Measurements from ENCODE around the gene EAPP. TPM values are rescaled to one million over a fixed set of nuclear protein-coding genes. Genes with fewer than 3 reads are reported as not detected.

EAPP gene
- total and polyA plus RNA-seq, 5 donors: 18.9 to 30.6 (median 23.4) TPM

DNA sequence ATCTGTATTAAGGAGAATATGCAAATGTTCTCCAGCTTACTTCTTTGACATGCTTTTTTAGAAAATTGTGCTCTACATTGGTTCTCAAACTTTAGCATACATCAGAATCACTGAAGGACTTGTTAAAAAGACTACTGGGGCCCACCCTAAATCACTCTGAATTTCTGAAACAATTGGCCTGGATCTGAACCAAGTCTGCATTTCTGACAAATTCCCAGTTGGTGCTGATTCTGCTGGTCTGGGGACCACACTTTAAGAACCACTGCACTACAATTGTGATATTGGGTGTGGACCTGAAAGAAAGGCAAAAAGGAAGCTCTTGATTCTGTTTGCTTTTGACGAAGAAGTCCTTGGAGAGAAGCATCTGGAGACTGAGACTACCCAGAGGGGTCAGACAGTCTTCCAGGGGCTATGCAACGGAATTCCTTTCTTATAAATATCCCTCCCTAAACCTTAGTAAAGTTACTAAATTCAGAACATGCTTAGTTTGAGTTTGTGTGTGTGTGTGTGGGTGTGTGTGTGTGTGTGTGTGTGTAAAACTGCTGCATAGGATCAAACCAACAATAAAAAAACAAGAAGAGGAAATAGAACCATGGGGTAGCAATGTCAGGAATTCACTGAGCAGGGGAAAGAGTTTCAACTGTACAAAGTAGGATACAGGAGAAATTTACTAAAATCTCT, 36.8 kb downstream of the EAPP start:
- Histone ChIP-seq H3K4me3 (ENCODE audit: low read length) (no peak overlapping the region), H3K4me1 (ENCODE audit: control insufficient read depth, insufficient read depth, low read length) (peaks cover 2% of the 10 kb centered on the region), H3K27me3 (ENCODE audit: control insufficient read depth, insufficient read depth) (no peaks in the 10 kb centered on the region), H3K9me3 (ENCODE audit: control insufficient read depth, low read length) (no peaks in the 10 kb centered on the region), H3K27ac (ENCODE audit: low read length) (no peak overlapping the region)
- intact Hi-C loops (cut with DNase I): no loop called here
- DNase-seq: no peak
- peak in 1 of 2 donors; percentile 25 for ATAC-seq
- 48% methylated on average over 2 of the region's 2 CpGs for WGBS

DNA sequence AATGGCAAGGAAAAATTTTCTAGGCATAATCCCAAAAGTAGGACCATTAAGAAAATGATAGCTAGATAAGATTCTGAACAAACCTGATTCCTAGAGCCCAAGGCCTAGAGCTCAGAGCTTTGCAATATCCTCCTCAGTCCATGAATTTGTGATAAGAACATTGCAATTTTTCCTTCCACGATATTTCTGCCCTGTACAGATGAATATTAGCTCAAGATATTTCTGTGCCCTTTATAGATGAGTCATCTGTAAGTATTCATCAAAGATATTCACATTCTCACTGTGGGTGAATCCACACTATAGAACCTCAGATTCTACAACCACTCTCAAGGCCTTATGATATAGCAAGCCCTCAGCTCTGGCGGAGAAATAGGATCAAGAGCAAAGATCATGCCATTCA, 37.5 kb downstream of the EAPP start:
- DNase-seq (no peak), ATAC-seq (no peak)
- intact Hi-C loops (cut with DNase I): no loop called here
- Histone ChIP-seq H3K4me3 (ENCODE audit: low read length) (no peak overlapping the region), H3K27me3 (ENCODE audit: control insufficient read depth, insufficient read depth) (no peaks in the 10 kb centered on the region), H3K9me3 (ENCODE audit: control insufficient read depth, low read length) (no peaks in the 10 kb centered on the region), H3K4me1 (ENCODE audit: control insufficient read depth, insufficient read depth, low read length) (peaks cover 5% of the 10 kb centered on the region), H3K27ac (ENCODE audit: low read length) (no peak overlapping the region)
- WGBS: 65% methylated on average over 2 of the region's 2 CpGs

DNA sequence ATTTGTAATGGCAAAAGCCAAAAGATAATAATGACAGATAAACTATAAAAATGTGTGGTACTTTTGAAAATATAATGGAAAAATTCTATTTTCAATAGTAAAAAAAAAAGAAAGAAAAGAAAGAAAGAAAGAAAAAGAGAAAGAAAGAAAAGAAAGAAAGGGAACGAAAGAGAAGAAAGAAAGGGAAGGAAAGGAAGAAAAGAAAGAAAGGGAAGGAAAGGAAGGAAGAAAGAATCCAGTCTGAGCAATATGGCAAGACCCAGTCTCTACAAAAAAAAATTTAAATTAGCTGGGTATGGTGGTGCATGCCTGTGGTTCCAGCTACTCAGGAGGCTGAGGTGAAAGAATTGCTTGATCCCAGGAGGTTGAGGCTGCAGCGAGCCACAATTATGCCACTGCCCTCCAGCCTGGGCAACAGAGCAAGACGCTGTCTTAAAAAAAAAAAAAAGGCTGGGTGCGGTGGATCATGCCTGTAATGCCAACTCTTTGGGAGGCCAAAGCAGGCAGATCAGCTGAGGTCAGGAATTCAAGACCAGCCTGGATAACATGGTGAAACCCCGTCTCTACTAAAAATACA, 38.4 kb downstream of the EAPP start:
- WGBS: 96% methylated on average over 4 of the region's 5 CpGs
- H3K27ac ChIP-seq (ENCODE audit: low read length): no peak overlapping the region
- peaks cover 5% of the 10 kb centered on the region for H3K4me1 ChIP-seq (ENCODE audit: control insufficient read depth, insufficient read depth, low read length)
- intact Hi-C loops (cut with DNase I): no loop called here
- ATAC-seq: no peak
- no peaks in the 10 kb centered on the region for H3K9me3 ChIP-seq (ENCODE audit: control insufficient read depth, low read length)
- no peak for DNase-seq
- H3K27me3 ChIP-seq (ENCODE audit: control insufficient read depth, insufficient read depth): no peaks in the 10 kb centered on the region
- no peak overlapping the region for H3K4me3 ChIP-seq (ENCODE audit: low read length)

DNA sequence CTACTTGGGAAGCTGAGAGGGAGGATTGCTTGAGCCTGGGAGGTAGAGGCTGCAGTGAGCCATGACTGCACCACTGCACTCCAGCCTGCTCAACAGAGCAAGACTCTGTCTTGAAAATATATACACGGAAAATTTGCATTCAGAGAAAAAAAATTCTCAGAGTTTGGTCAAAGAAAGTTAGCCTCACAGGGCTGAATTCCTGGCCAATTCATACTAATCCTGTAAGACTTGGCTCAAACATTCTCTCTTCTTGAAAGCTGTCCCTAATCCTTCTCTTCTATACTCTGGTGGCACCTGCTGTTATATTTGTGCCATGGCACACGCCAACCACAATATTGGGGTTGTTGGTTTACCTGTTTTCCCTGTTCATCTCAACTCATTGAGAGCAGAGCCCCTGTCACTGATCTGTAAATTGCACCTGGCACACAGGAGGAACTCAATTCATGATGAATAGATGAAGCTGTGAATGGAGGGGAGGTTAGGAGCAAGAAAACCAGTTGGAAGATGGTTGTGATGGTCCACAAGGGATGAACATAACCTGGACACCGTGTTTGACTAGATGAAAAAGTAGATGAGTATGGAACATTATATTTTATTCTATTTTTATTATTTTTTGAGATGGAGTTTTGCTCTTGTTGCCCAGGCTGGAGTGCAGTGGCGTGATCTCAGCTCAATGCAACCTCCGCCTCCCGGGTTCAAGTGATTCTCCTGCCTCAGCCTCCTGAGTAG, 40.7 kb downstream of the EAPP start:
- DNase-seq (no peak), ATAC-seq (no peak)
- Histone ChIP-seq H3K9me3 (ENCODE audit: control insufficient read depth, low read length) (no peaks in the 10 kb centered on the region), H3K27me3 (ENCODE audit: control insufficient read depth, insufficient read depth) (no peaks in the 10 kb centered on the region), H3K4me3 (ENCODE audit: low read length) (no peak overlapping the region), H3K4me1 (ENCODE audit: control insufficient read depth, insufficient read depth, low read length) (peaks cover 5% of the 10 kb centered on the region), H3K27ac (ENCODE audit: low read length) (no peak overlapping the region)
- intact Hi-C loops (cut with DNase I): no loop called here
- whole genome bisulfite sequencing: 93% methylated on average over 6 of the region's 6 CpGs

DNA sequence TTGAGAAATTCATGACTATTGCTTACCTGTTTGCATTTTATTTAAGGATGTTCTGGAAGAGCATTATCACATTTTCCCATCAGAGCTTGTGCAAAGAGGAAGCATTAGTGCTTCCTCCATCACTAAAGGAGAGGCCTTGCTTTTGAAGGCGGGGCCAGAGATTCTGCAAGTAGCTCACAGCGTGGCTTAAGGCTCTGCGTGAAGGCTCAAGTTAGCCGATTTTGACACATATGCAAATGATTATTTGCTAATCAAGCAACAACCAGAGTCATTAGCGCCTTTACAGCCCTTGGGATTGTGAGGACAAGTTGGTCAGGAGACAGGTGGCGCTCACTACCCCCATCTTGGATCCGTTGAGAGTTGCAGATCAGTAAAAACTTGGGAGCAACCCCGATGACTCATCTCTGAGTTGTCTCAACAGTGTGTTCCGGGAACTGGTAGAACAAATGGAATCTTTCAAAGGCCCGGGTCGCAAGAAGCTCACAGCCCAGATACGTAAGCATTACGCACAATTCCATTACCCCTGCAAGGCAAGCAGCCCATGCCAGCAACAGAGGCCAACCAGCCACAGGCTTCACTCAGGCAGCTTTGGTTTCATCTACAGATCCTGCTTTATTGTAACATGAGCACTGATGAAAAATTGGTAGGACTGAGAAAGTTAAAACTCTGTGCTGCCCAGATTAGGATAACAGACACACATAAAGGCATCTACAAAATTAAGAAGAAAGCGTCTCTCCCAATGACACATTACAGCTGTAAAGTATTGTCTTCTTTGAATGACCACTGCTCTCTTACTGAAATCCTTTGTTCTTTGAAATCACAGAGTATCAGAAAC, 42.6 kb downstream of the EAPP start:
- H3K9me3 ChIP-seq (ENCODE audit: control insufficient read depth, low read length): no peaks in the 10 kb centered on the region
- H3K4me1 ChIP-seq (ENCODE audit: control insufficient read depth, insufficient read depth, low read length): peaks cover 3% of the 10 kb centered on the region
- intact Hi-C loops (cut with DNase I): loop anchor here in 1 of 4 donors (2.0 kb wide), 1 partner anchor 36 kb away; no protein-coding TSS in a partner anchor
- no peak overlapping the region for H3K4me3 ChIP-seq (ENCODE audit: low read length)
- no peaks in the 10 kb centered on the region for H3K27me3 ChIP-seq (ENCODE audit: control insufficient read depth, insufficient read depth)
- peak overlapping the region; percentile 79 for H3K27ac ChIP-seq (ENCODE audit: low read length)
- DNase-seq (peak; percentile 89 to 94 (median 91)), ATAC-seq (peak; percentile 93 to 95)
- WGBS: 41% methylated on average over 14 of the region's 14 CpGs

DNA sequence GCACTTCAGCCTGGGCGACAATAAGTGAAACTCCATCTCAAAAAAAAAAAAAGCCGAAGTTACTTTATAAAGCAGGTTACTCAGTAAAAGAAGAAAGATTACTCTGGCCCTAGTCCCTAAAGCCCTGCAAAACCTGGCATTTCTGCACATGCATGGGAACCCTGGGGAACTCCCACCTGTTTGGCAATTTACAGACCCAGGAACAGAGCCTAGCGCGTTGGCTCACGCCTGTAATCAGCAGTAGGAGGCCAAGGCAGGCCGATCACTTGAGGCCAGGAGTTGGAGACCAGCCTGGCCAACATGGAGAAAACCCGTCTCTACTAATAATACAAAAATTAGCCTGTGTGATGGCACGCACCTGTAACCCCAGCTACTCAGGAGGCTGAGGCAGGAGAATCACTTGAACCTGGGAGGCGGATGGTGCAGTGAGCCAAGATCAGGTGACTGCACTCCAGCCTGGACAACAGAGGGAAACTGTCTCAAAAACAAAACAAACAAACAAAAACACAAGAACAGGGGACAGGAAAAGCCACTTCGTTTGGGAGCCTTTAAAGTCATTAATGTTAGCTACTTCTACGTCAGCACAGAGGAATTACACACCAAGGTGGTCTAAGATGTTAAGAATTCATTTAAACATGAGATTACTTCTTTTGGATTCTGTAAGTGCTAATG, 43.4 kb downstream of the EAPP start:
- peak; percentile 83 to 85 for ATAC-seq
- Histone ChIP-seq H3K4me3 (ENCODE audit: low read length) (no peak overlapping the region), H3K27me3 (ENCODE audit: control insufficient read depth, insufficient read depth) (no peaks in the 10 kb centered on the region), H3K4me1 (ENCODE audit: control insufficient read depth, insufficient read depth, low read length) (peaks cover 3% of the 10 kb centered on the region), H3K27ac (ENCODE audit: low read length) (peak overlapping the region; percentile 9), H3K9me3 (ENCODE audit: control insufficient read depth, low read length) (no peaks in the 10 kb centered on the region)
- peak in 2 of 3 donors; percentile 80 to 85 for DNase-seq
- 77% methylated on average over 11 of the region's 11 CpGs for WGBS
- intact Hi-C loops (cut with DNase I): loop anchor here in 1 of 4 donors (2.0 kb wide), 1 partner anchor 35 kb away; no protein-coding TSS in a partner anchor

DNA sequence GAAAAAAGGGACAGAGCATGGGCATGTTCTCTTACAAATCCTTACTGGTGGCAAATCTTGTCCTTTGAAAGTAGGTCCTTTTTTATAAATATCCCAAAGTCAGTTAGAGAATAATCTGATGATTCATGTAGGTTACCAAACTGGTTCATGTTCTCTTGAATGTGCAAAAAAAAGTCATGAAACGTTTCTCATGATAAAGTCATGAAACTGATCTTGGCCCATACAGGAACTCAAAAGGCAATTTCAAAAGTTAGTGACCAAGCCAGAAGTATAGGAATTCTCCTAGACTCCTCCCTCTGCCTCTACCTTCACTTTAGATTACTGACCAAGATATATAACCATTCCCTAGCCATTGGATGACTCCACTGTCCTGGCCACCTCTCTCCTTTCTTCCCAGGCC, 50.2 kb downstream of the EAPP start:
- H3K4me1 ChIP-seq (ENCODE audit: control insufficient read depth, insufficient read depth, low read length): no peaks in the 10 kb centered on the region
- no peak for ATAC-seq
- intact Hi-C loops (cut with DNase I): no loop called here
- H3K27ac ChIP-seq (ENCODE audit: low read length): no peak overlapping the region
- no peaks in the 10 kb centered on the region for H3K27me3 ChIP-seq (ENCODE audit: control insufficient read depth, insufficient read depth)
- no peak for DNase-seq
- no peak overlapping the region for H3K4me3 ChIP-seq (ENCODE audit: low read length)
- no peaks in the 10 kb centered on the region for H3K9me3 ChIP-seq (ENCODE audit: control insufficient read depth, low read length)
- 31% methylated on average over 1 of the region's 1 CpG for WGBS

DNA sequence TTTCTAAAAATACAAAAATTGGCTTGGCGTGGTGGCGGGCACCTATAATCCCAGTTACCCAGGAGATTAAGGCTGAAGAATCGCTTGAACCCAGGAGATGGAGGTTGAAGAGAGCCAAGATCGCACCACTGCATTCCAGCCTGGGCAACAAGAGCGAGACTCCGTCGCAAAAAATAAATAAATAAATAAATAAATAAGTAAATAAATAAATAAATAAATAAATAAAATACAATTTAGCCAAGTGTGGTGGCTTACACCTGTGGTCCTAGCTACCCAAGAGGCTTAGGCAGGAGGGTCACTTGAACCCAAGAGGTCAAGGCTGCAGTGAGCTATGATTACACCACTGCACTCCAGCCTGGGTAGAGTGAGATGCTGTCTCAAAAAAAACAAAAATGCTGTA, 51.0 kb downstream of the EAPP start:
- Histone ChIP-seq H3K27ac (ENCODE audit: low read length) (no peak overlapping the region), H3K27me3 (ENCODE audit: control insufficient read depth, insufficient read depth) (no peaks in the 10 kb centered on the region), H3K4me1 (ENCODE audit: control insufficient read depth, insufficient read depth, low read length) (no peaks in the 10 kb centered on the region), H3K4me3 (ENCODE audit: low read length) (no peak overlapping the region), H3K9me3 (ENCODE audit: control insufficient read depth, low read length) (no peaks in the 10 kb centered on the region)
- 98% methylated on average over 7 of the region's 7 CpGs for WGBS
- intact Hi-C loops (cut with DNase I): no loop called here
- no peak for ATAC-seq
- DNase-seq: no peak

DNA sequence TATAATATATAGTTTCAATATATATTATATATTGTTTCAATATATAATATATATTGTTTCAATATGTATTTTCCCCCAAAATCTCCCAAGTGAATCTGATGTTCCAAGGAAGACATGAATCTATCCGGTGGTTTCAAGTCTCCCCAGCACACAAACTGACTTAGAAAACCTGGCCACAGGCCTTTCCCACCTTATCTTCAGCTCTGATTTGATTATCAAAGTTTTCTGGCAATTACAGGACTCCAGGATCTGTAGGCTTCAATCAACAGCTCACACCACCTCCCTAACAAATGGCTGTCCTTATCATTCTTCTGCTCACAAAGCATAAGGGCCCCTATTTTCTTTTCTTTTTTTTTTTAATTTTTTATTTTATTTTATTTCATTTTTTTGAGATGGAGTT, 54.8 kb downstream of the EAPP start:
- no peaks in the 10 kb centered on the region for H3K4me1 ChIP-seq (ENCODE audit: control insufficient read depth, insufficient read depth, low read length)
- intact Hi-C loops (cut with DNase I): no loop called here
- H3K9me3 ChIP-seq (ENCODE audit: control insufficient read depth, low read length): no peaks in the 10 kb centered on the region
- 84% methylated on average over 1 of the region's 1 CpG for WGBS
- ATAC-seq: no peak
- H3K27ac ChIP-seq (ENCODE audit: low read length): no peak overlapping the region
- DNase-seq: no peak
- no peaks in the 10 kb centered on the region for H3K27me3 ChIP-seq (ENCODE audit: control insufficient read depth, insufficient read depth)
- no peak overlapping the region for H3K4me3 ChIP-seq (ENCODE audit: low read length)

DNA sequence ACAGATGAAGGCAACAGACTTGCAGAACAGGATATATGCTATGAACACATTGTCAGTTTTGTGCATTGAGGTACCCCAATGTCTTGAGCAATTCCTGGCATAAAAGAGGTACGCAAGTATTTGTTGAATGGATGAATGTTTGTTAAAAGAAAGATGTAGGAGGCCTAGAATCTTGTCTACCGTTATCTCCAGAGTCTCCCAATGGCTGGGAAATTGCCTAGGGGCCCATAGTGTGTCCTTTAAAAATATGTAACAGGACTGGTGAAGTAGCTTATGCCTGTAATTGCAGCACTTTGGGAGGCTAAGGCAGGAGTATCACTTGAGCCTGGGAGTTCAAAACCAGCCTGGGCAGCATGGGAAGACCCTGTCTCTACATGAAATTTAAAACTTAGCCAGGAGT, 57.0 kb downstream of the EAPP start:
- intact Hi-C loops (cut with DNase I): no loop called here
- Histone ChIP-seq H3K9me3 (ENCODE audit: control insufficient read depth, low read length) (no peaks in the 10 kb centered on the region), H3K4me3 (ENCODE audit: low read length) (no peak overlapping the region), H3K27ac (ENCODE audit: low read length) (no peak overlapping the region), H3K4me1 (ENCODE audit: control insufficient read depth, insufficient read depth, low read length) (no peaks in the 10 kb centered on the region), H3K27me3 (ENCODE audit: control insufficient read depth, insufficient read depth) (no peaks in the 10 kb centered on the region)
- 83% methylated on average over 2 of the region's 2 CpGs for WGBS
- no peak for ATAC-seq
- no peak for DNase-seq

All from right cardiac atrium (tissue), 5 donors.